IMR-90 (cell line): ENCODE results near the gene KCNN4. TPM values are rescaled to one million over a fixed set of nuclear protein-coding genes. Genes with fewer than 3 reads are reported as not detected.

ENCODE experiments used
- ATAC-seq: fragments of 200-7000 bp; cut with Tn5 transposase; 2 replicates; pipeline ENCODE4 v1.9.1; 2020; ENCODE audit warnings: low read depth, mild to moderate bottlenecking, moderate library complexity
- BruUV-seq: library from RNA; stranded (reverse); fragments of 400-500 nt; replicated peaks from 2 replicates; lab custom pipeline; 2021; lab: Mats Ljungman, UMichigan
- CTCF ChIA-PET: fragments of 300-600 bp; formaldehyde crosslinking; extraction: SDS; loops from one replicate; lab custom pipeline; 2021; ENCODE audit warnings: antibody characterized with exemption; lab: Yijun Ruan, JAX
- POLR2A ChIA-PET: fragments of 300-600 bp; sonication (Branson Sonifier 250); formaldehyde crosslinking; loops from one replicate; lab custom pipeline; 2022; ENCODE audit warnings: antibody characterized with exemption; ENCODE audit not compliant: unreplicated experiment; lab: Charles Lee
- DNase-seq: peaks from one replicate; pipeline ENCODE4 v3.0.0; 2013
- H2AFZ ChIP-seq: replicated peaks from 2 replicates; pipeline ENCODE3; 2013; ENCODE audit warnings: low read length, mild to moderate bottlenecking; ENCODE audit not compliant: poor library complexity
- H2AK5ac ChIP-seq: 2 replicates; pipeline ENCODE4 v1.6.1; 2013; ENCODE audit warnings: low read depth, low read length, inconsistent platforms
- H2AK9ac ChIP-seq: replicated peaks from 2 replicates; pipeline ENCODE3; 2013; ENCODE audit warnings: mild to moderate bottlenecking, low read depth, low read length, moderate library complexity; ENCODE audit not compliant: poor library complexity
- H2BK120ac ChIP-seq: 2 replicates; pipeline ENCODE4 v1.6.1; 2013; ENCODE audit warnings: low read depth, low read length, inconsistent platforms
- H2BK15ac ChIP-seq: 3 replicates; pipeline ENCODE4 v1.6.1; 2013; ENCODE audit warnings: low read depth, low read length, inconsistent platforms
- H2BK20ac ChIP-seq: 2 replicates; pipeline ENCODE4 v1.6.1; 2013; ENCODE audit warnings: low read depth, mild to moderate bottlenecking, inconsistent platforms, low read length, moderate library complexity
- H2BK5ac ChIP-seq: 2 replicates; pipeline ENCODE4 v1.6.1; 2013; ENCODE audit warnings: mild to moderate bottlenecking, low read depth, low read length, inconsistent platforms; ENCODE audit not compliant: poor library complexity, severe bottlenecking
- H3K14ac ChIP-seq: replicated peaks from 2 replicates; pipeline ENCODE4 v1.6.1; 2013; ENCODE audit warnings: low read depth, low read length, inconsistent platforms
- H3K18ac ChIP-seq: 2 replicates; pipeline ENCODE4 v1.6.1; 2013; ENCODE audit warnings: low read depth, low read length, control low read depth
- H3K23ac ChIP-seq: 2 replicates; pipeline ENCODE4 v1.6.1; 2013; ENCODE audit warnings: low read depth, low read length, inconsistent platforms
- H3K27ac ChIP-seq: 2 replicates; pipeline ENCODE4 v1.5.1; 2013; ENCODE audit warnings: mild to moderate bottlenecking, control low read depth, low read length; ENCODE audit not compliant: insufficient read depth
- H3K27me3 ChIP-seq: 2 replicates; pipeline ENCODE4 v1.6.1; 2013; ENCODE audit warnings: low read length; ENCODE audit not compliant: control insufficient read depth, insufficient read depth
- H3K36me3 ChIP-seq: 2 replicates; pipeline ENCODE4 v1.6.1; 2013; ENCODE audit warnings: low read length, mixed read lengths; ENCODE audit not compliant: control insufficient read depth, insufficient read depth
- H3K4ac ChIP-seq: 2 replicates; pipeline ENCODE4 v1.6.1; 2013; ENCODE audit warnings: low read depth, low read length, inconsistent platforms
- H3K4me1 ChIP-seq: 2 replicates; pipeline ENCODE4 v1.6.1; 2013; ENCODE audit warnings: low read length, mixed read lengths; ENCODE audit not compliant: control insufficient read depth, insufficient read depth
- H3K4me2 ChIP-seq: 2 replicates; pipeline ENCODE4 v1.6.1; 2013; ENCODE audit warnings: low read depth, mild to moderate bottlenecking, control low read depth, low read length, moderate library complexity
- H3K4me3 ChIP-seq: 2 replicates; pipeline ENCODE4 v1.5.1; 2013; ENCODE audit warnings: low read depth, mild to moderate bottlenecking, control low read depth, low read length, moderate library complexity; ENCODE audit not compliant: insufficient read depth
- H3K56ac ChIP-seq: 2 replicates; pipeline ENCODE4 v1.6.1; 2013; ENCODE audit warnings: low read length, inconsistent platforms; ENCODE audit not compliant: insufficient read depth; ENCODE audit errors: extremely low read depth
- H3K79me1 ChIP-seq, 2 experiments: 2 replicates each; pipeline ENCODE4 v1.6.1; 2013; ENCODE audit warnings: low read length in 2 of 2, inconsistent platforms in 1 of 2, low read depth in 1 of 2
- H3K9ac ChIP-seq: 2 replicates; pipeline ENCODE4 v1.6.1; 2013; ENCODE audit warnings: low read depth, low read length, control low read depth
- H3K9me1 ChIP-seq: 2 replicates; pipeline ENCODE4 v1.6.1; 2013; ENCODE audit warnings: low read length, inconsistent platforms; ENCODE audit not compliant: insufficient read depth
- H3K9me3 ChIP-seq: 2 replicates; pipeline ENCODE4 v1.6.1; 2013; ENCODE audit warnings: low read length; ENCODE audit not compliant: control insufficient read depth, insufficient read depth
- H4K20me1 ChIP-seq: 2 replicates; pipeline ENCODE4 v1.6.1; 2013; ENCODE audit warnings: low read length, inconsistent platforms; ENCODE audit not compliant: insufficient read depth
- H4K5ac ChIP-seq: 2 replicates; pipeline ENCODE4 v1.6.1; 2013; ENCODE audit warnings: mild to moderate bottlenecking, low read depth, low read length, control low read depth
- H4K8ac ChIP-seq, 2 experiments: 2 replicates each; pipeline ENCODE4 v1.6.1; 2013; ENCODE audit warnings: low read depth in 2 of 2, low read length in 2 of 2, control low read depth in 1 of 2, inconsistent platforms in 1 of 2
- H4K91ac ChIP-seq: 2 replicates; pipeline ENCODE4 v1.6.1; 2013; ENCODE audit warnings: low read depth, low read length, inconsistent platforms; ENCODE audit not compliant: insufficient read depth
- CEBPB ChIP-seq: IDR thresholded peaks from 2 replicates; pipeline ENCODE4 v1.6.1; 2012; ENCODE audit warnings: low read depth, low read length, improper control_type of control experiment
- MAZ ChIP-seq: IDR thresholded peaks from 2 replicates; pipeline ENCODE4 v1.6.1; 2012; ENCODE audit warnings: low read depth, mild to moderate bottlenecking, low read length, improper control_type of control experiment, moderate library complexity, borderline replicate concordance
- MXI1 ChIP-seq: IDR thresholded peaks from 2 replicates; pipeline ENCODE4 v1.6.1; 2012; ENCODE audit warnings: low read depth, mild to moderate bottlenecking, low read length, moderate library complexity, borderline replicate concordance
- RFX5 ChIP-seq: IDR thresholded peaks from 2 replicates; pipeline ENCODE4 v1.8.0; 2012; ENCODE audit warnings: low read depth, mild to moderate bottlenecking, low read length, moderate library complexity
- SMC3 ChIP-seq: fragments of 150-350 bp; IDR thresholded peaks from 2 replicates; pipeline ENCODE4 v1.6.1; 2016; ENCODE audit warnings: low read depth, mild to moderate bottlenecking, antibody characterized with exemption, low read length, moderate library complexity
- WGBS, 2 experiments: methylation state at CpG; one replicate each; pipeline versions ENCODE4 v1.1.5 to v1.1.7; 2013; ENCODE audit warnings: missing lambda C conversion rate in 2 of 2; ENCODE audit not compliant: insufficient read length in 1 of 2; ENCODE audit errors: extremely low coverage in 2 of 2; 5-methylcytosine and 5-hydroxymethylcytosine counted together
- dilution Hi-C: fragments of 300-500 bp; cut with HindIII; formaldehyde crosslinking; loops from one replicate; pipeline ENCODE4 v1.14.3; 2018; ENCODE audit warnings: low sequenced_read_pairs; ENCODE audit not compliant: unreplicated experiment
- in situ Hi-C: fragments of 300-500 bp; cut with MboI; formaldehyde crosslinking; loops from 3 replicates; pipeline ENCODE4 v1.14.3; 2019; ENCODE audit warnings: low sequenced_read_pairs, inconsistent platforms, mixed read lengths
- intact Hi-C: fragments of 100-400 bp; cut with micrococcal nuclease; formaldehyde crosslinking; loops from 2 replicates; pipeline ENCODE4 v1.10.0; 2022
- polyA plus RNA-seq, 3 experiments: library from polyadenylated mRNA; depleted of rRNA; stranded (reverse); fragments of >200 nt; gene quantifications; 2 replicates each; pipeline ENCODE4 v1.2.3, GENCODE V29; 2012; ENCODE audit warnings: low replicate concordance in 1 of 3
- total RNA-seq: library from RNA; depleted of rRNA; stranded (reverse); fragments of >200 nt; gene quantifications from 2 replicates; pipeline ENCODE4 v1.2.3, GENCODE V29; 2012

The KCNN4 gene
- total and polyA plus RNA-seq, 2 of the 4 experiments (the other 2 are of a cell fraction): 0.54 to 0.99 TPM

DNA sequence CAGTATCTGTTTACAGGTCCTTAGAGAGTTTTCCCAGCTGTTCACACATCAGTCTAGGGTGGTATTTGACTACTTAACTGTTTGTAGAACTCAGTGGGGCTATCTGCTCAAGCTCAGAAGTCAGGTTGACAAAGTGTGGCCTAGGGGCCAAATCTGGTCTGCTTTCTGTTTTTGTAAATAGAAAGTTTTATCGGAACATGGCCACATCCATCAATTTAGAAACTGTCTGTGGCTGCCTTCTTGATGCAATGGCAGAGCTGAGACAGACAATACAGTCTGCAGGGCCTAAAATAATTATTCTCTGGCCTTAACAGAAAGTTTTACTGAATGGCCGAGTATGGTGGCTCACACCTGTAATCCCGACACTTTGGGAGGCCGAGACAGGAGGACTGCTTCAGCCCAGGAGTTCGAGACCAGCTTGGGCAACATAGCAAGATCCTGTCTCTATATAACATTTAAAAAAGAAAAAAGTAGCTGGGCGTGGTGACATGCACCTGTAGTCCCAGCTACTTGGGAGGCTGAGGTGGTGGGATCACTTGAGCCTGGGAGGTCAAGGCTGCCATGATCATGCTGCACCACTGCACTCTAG, 28.4 kb downstream of the KCNN4 start:
- H2BK20ac ChIP-seq: no peak overlapping the region

More for the DNA sequence above, 28.4 kb downstream of the KCNN4 start:
- H2AK9ac ChIP-seq: no peak overlapping the region
- no peak overlapping the region for H3K4me2 ChIP-seq
- H2AK5ac ChIP-seq: peak overlapping the region; percentile 87; the same call in 1 of the 2 replicates
- H3K23ac ChIP-seq: no peak overlapping the region
- WGBS, 2 experiments: 91% methylated on average over 4 of the region's 6 CpGs; no CpG with 5 or more reads in 1 of the 2 experiments
- peaks cover 21% of the 10 kb centered on the region for H3K36me3 ChIP-seq
- H3K9me1 ChIP-seq: peaks cover 14% of the 10 kb centered on the region
- H3K9me3 ChIP-seq: no peaks in the 10 kb centered on the region
- TF ChIP-seq SMC3: no peak
- TF ChIP-seq CEBPB: no peak
- no peak for TF ChIP-seq RFX5
- no peak for TF ChIP-seq MAZ
- no peak for TF ChIP-seq MXI1
- ATAC-seq (no peak), DNase-seq (no peak)
- H2BK5ac ChIP-seq: peak overlapping the region; percentile 43
- dilution Hi-C loops: no loop called here
- H3K79me1 ChIP-seq: peaks cover 19 to 76% of the 10 kb centered on the region in 2 experiments
- no peak overlapping the region for H4K91ac ChIP-seq
- H3K27me3 ChIP-seq: no peaks in the 10 kb centered on the region
- H3K56ac ChIP-seq: no peak overlapping the region
- POLR2A ChIA-PET: interaction anchor here (0.6 to 0.7 kb wide), 3 partner anchors 13 to 225 kb away, joined by 3 to 9 read pairs (median 3); no protein-coding TSS in a partner anchor
- intact Hi-C loops: no loop called here
- H3K4ac ChIP-seq: no peak overlapping the region
- no peak overlapping the region for H4K5ac ChIP-seq
- H2AFZ ChIP-seq: no peak overlapping the region
- H3K18ac ChIP-seq: no peak overlapping the region
- no TSS peak for BruUV-seq
- peaks cover 25% of the 10 kb centered on the region for H4K20me1 ChIP-seq
- no peak overlapping the region for H3K4me3 ChIP-seq
- H3K4me1 ChIP-seq: peaks cover 14% of the 10 kb centered on the region
- H2BK120ac ChIP-seq: no peak overlapping the region
- no peak overlapping the region for H2BK15ac ChIP-seq
- in situ Hi-C loops: no loop called here
- CTCF ChIA-PET: interaction anchor here (0.7 to 1.0 kb wide), 3 partner anchors 14 to 32 kb away, joined by 3 to 7 read pairs (median 4); no protein-coding TSS in a partner anchor
- no peak overlapping the region for H3K9ac ChIP-seq
- no peak overlapping the region for H4K8ac ChIP-seq
- H3K14ac ChIP-seq: no peak overlapping the region
- H3K27ac ChIP-seq: no peak overlapping the region
